ENCODE measurements around the gene KRT23.

KRT23 gene

DNA sequence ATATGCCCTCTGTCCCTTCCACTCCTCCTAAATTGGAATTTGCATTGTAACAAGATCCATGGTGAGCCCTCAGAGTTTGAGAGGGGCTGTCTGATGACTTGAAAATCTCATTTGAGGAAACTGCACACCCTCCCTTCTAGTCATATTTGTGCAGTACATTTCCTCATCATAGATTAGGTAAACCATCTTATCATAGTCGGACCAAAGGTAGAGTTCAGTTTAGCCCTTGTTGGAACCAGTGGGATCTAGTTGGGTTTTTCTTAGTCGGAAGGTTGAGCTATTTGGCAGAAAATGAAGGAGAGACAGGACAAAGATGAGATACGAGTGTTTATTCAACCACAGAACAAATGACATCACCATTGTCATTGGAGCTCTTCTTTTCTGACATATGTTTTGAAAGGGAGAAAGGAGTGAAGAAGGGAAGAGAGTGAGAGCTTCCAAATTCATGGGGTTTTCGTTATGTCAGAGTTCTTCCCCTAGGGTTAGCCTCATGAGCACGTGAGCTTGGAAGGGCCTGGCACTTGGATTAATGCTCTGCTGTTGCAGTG lies 36.6 kb downstream of the KRT23 start:
- TF ChIP-seq, protein P1, sequence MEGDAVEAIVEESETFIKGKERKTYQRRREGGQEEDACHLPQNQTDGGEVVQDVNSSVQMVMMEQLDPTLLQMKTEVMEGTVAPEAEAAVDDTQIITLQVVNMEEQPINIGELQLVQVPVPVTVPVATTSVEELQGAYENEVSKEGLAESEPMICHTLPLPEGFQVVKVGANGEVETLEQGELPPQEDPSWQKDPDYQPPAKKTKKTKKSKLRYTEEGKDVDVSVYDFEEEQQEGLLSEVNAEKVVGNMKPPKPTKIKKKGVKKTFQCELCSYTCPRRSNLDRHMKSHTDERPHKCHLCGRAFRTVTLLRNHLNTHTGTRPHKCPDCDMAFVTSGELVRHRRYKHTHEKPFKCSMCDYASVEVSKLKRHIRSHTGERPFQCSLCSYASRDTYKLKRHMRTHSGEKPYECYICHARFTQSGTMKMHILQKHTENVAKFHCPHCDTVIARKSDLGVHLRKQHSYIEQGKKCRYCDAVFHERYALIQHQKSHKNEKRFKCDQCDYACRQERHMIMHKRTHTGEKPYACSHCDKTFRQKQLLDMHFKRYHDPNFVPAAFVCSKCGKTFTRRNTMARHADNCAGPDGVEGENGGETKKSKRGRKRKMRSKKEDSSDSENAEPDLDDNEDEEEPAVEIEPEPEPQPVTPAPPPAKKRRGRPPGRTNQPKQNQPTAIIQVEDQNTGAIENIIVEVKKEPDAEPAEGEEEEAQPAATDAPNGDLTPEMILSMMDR (IDR thresholded peaks at IDR 0.05; ENCODE audit: insufficient read depth, low read length, poor library complexity, severe bottlenecking), result no peak
- H3K4me3 ChIP-seq (replicated peaks; ENCODE audit: low read depth, low read length), result no peak overlapping the region
- no peaks in the 10 kb centered on the region; the same call in 1 of the 2 replicates for H3K27me3 ChIP-seq (replicated peaks; ENCODE audit: control insufficient read depth, insufficient read depth, low read length)
- no peaks in the 10 kb centered on the region for H3K36me3 ChIP-seq (ENCODE audit: control insufficient read depth, insufficient read depth, low read length)
- DNase-seq (ENCODE audit: extremely low read depth, insufficient read length), result no peak

DNA sequence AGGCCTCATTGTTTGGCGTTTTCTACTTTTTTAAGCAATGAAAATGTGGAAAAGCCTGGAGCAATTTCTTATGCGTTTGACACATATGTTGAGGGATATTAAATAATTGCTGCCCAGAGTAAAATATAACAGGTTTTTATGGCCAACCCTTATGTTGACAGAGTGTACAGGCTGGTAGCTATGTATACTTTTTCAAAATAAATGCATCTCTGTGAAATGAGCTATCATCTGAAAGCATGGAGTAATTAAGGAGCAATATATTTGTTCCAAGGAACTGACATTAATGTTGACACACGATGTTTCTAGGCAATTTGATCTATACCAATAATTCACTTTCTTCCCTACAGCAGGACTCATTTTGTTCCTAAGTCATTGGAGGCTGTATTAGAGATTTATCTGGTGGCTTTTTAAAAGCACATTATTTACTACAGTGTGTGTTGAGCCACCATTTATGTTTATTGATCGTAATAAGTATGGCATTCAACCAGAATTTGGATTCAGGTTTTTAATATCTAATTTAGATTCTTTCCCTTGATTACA lies 40.5 kb downstream of the KRT23 start:
- TF ChIP-seq, protein P1 (IDR thresholded peaks at IDR 0.05; ENCODE audit: insufficient read depth, low read length, poor library complexity, severe bottlenecking), result no peak

DNA sequence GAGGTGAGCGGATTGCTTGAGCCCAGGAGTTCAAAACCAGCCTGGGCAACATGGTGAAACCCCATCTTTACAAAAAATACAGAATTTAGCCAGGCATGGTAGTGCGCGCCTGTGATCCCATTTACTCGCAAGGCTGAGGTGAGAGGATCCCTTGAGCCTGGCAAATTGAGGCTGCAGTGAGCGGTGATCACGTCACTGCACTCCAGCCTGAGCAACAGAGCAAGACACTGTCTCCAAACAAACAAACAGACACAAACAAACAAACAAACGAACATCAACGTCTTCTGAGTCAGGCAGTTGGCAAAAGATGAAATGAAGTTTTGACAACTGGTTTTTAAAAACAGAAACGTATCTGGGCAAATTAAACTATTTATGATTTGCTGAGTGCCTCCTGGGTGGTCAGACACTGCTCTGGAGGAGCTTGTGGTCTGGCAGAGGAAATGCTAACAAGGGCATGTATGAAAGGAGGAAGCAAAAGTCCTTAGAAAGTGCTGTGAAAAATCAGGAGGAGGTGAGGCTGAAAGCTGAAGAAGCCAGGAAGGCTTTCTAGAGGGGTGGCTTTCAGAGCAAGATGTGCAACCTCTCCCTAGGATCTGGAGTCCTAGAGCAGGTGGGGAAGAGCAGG lies 42.2 kb downstream of the KRT23 start:
- Histone ChIP-seq H3K27me3 (replicated peaks; ENCODE audit: control insufficient read depth, insufficient read depth, low read length) (no peaks in the 10 kb centered on the region), H3K4me3 (replicated peaks; ENCODE audit: low read depth, low read length) (no peak overlapping the region), H3K36me3 (ENCODE audit: control insufficient read depth, insufficient read depth, low read length) (no peaks in the 10 kb centered on the region)
- no peak for DNase-seq (ENCODE audit: extremely low read depth, insufficient read length)
- TF ChIP-seq, protein P1 (IDR thresholded peaks at IDR 0.05; ENCODE audit: insufficient read depth, low read length, poor library complexity, severe bottlenecking), result no peak

More for the DNA sequence above, 40.5 kb downstream of the KRT23 start:
- H3K4me3 ChIP-seq (replicated peaks; ENCODE audit: low read depth, low read length), result no peak overlapping the region
- H3K36me3 ChIP-seq (ENCODE audit: control insufficient read depth, insufficient read depth, low read length), result no peaks in the 10 kb centered on the region
- DNase-seq (ENCODE audit: extremely low read depth, insufficient read length), result no peak
- no peaks in the 10 kb centered on the region for H3K27me3 ChIP-seq (replicated peaks; ENCODE audit: control insufficient read depth, insufficient read depth, low read length)

DNA sequence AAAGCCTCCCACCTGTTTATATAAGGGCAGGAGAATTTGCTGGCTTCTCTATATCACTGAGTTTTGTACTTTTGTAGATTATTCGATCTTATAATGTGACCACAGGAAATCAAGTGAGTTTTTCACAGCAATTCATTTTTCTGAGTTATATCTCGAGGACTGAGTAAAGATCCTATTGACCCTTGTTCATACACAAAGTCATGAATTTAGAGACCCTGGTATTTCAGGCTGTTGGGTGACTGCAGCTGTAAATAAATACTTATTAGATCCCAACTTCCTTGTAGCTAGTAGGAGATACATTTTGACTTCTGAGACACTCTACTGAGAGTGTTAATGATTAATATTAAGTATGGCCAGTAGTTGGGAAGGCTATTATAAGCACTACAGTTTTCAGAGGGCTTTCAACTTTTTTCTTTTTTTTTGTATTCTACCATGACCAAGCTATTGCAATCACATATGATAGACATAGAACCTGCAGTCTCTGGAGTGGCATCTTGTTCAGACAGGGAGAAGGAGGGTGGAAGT lies 49.2 kb downstream of the KRT23 start:
- H3K36me3 ChIP-seq (ENCODE audit: control insufficient read depth, insufficient read depth, low read length), result no peaks in the 10 kb centered on the region
- no peak overlapping the region for H3K4me3 ChIP-seq (replicated peaks; ENCODE audit: low read depth, low read length)
- DNase-seq (ENCODE audit: extremely low read depth, insufficient read length), result no peak
- H3K27me3 ChIP-seq (replicated peaks; ENCODE audit: control insufficient read depth, insufficient read depth, low read length), result no peaks in the 10 kb centered on the region
- TF ChIP-seq, protein P1 (IDR thresholded peaks at IDR 0.05; ENCODE audit: insufficient read depth, low read length, poor library complexity, severe bottlenecking), result no peak

DNA sequence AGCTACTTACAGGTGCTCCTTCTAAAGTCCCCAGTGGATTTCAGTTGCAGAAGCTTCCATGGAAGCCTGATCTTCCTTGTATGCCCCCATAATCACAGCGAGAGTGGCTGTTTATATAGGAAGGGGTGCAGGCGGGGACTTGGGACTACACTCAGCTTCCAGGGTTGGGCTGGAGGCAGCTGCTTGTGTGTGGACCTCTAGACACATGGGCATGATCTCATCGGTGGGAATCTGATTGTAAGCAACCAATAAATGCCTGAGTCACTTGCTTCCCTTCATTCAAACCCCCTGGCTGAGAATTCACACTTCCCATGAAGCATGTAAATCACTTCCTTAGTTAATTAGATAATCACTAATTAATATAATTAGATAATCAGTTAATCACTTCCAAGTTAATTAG lies 51.4 kb downstream of the KRT23 start:
- Histone ChIP-seq H3K4me3 (replicated peaks; ENCODE audit: low read depth, low read length) (no peak overlapping the region), H3K36me3 (ENCODE audit: control insufficient read depth, insufficient read depth, low read length) (no peaks in the 10 kb centered on the region), H3K27me3 (replicated peaks; ENCODE audit: control insufficient read depth, insufficient read depth, low read length) (no peaks in the 10 kb centered on the region)
- TF ChIP-seq, protein P1 (IDR thresholded peaks at IDR 0.05; ENCODE audit: insufficient read depth, low read length, poor library complexity, severe bottlenecking), result no peak
- DNase-seq (ENCODE audit: extremely low read depth, insufficient read length), result no peak
